Upper lobe of left lung (tissue), 6 donors: ENCODE results near the gene VPS29. TPM values are rescaled to one million over a fixed set of nuclear protein-coding genes. Genes with fewer than 3 reads are reported as not detected.

Experiments
- ATAC-seq, 2 donors: fragments of 200-7000 bp; cut with Tn5 transposase; one replicate each; pipeline ENCODE4 v1.9.1; 2022; ENCODE audit warnings: mild to moderate bottlenecking in 2 of 2, moderate library complexity in 2 of 2; ENCODE audit not compliant: low FRiP score in 2 of 2
- DNase-seq, 2 donors: peaks; one replicate each; pipeline ENCODE4 v3.0.0-alpha.2; 2019 to 2020
- H3K27ac ChIP-seq, 4 donors: fragments of 200-600 bp; sonication (generic); one replicate each; pipeline ENCODE4 v1.5.1; 2016 to 2019
- H3K27me3 ChIP-seq, 4 donors: fragments of 200-600 bp; sonication (generic); one replicate each; pipeline ENCODE4 v1.5.1; 2017 to 2019
- H3K36me3 ChIP-seq, 4 donors: fragments of 200-600 bp; sonication (generic); one replicate each; pipeline ENCODE4 v1.5.1; 2016 to 2019
- H3K4me1 ChIP-seq, 4 donors: fragments of 200-600 bp; sonication (generic); one replicate each; pipeline ENCODE4 v1.5.1; 2018 to 2019
- H3K4me3 ChIP-seq, 4 donors: fragments of 200-600 bp; sonication (generic); one replicate each; pipeline ENCODE4 v1.5.1; 2017 to 2019; ENCODE audit warnings: mild to moderate bottlenecking in 2 of 4, moderate library complexity in 1 of 4
- H3K9me3 ChIP-seq, 4 donors: fragments of 200-600 bp; sonication (generic); one replicate each; pipeline ENCODE4 v1.5.1; 2018 to 2019
- CTCF ChIP-seq, 6 experiments: fragments of 450-650 bp in 4 of 6; fragments of 200-600 bp in 2 of 6; sonication (generic) in 2 of 6; IDR thresholded peaks; one replicate each; pipeline ENCODE4 v1.5.1; 2016 to 2019; ENCODE audit warnings: antibody characterized with exemption in 6 of 6
- EP300 ChIP-seq, 4 donors: sonication (generic); formaldehyde crosslinking; IDR thresholded peaks; one replicate each; pipeline ENCODE4 v1.5.1; 2017; ENCODE audit warnings: antibody characterized with exemption in 4 of 4, control low read depth in 2 of 4
- POLR2A ChIP-seq, 4 donors: fragments of 450-650 bp; IDR thresholded peaks; one replicate each; pipeline ENCODE4 v1.5.1; 2016 to 2017; ENCODE audit warnings: antibody characterized with exemption in 4 of 4, mild to moderate bottlenecking in 2 of 4
- POLR2AphosphoS5 ChIP-seq, 2 donors: sonication (generic); formaldehyde crosslinking; IDR thresholded peaks; one replicate each; pipeline ENCODE4 v1.5.1; 2017; ENCODE audit warnings: antibody characterized with exemption in 2 of 2
- WGBS, 2 donors: methylation state at CpG; one replicate each; pipeline ENCODE4 v1.1.5; 2017 to 2018; 5-methylcytosine and 5-hydroxymethylcytosine counted together
- total RNA-seq, 6 donors: library from RNA; depleted of rRNA in 4 of 6; stranded (reverse); fragments of >200 nt in 4 of 6; gene quantifications; one replicate each; pipeline versions ENCODE4 v1.1.0 to v1.2.1, GENCODE V29; 2016 to 2021
- donor health status: DM: no; HTN: no; CAD: no; lungs with moderate emphysema.
- donor health status: DM: no; HTN: yes; CAD: no; lungs with severe emphysema.

VPS29 gene
- total RNA-seq, 6 donors from 2014 or later: 29.9 to 102 (median 86.7) TPM

GRCh38 chr12:110508071-110508586 is 6.2 kb upstream of the VPS29 start:
- ATAC-seq (no peak), DNase-seq (no peak)
- Histone ChIP-seq H3K27ac (no peak overlapping the region), H3K4me3 (no peak overlapping the region), H3K27me3 (no peaks in the 10 kb centered on the region), H3K36me3 (no peaks in the 10 kb centered on the region), H3K9me3 (no peaks in the 10 kb centered on the region), H3K4me1 (peaks cover 0 to 4% (median 2%) of the 10 kb centered on the region in 4 donors)
- TF ChIP-seq EP300 (IDR thresholded peaks at IDR 0.05): no peak
- TF ChIP-seq POLR2A (IDR thresholded peaks at IDR 0.05): no peak
- no peak for TF ChIP-seq POLR2AphosphoS5 (IDR thresholded peaks at IDR 0.05)
- no peak for TF ChIP-seq CTCF (IDR thresholded peaks at IDR 0.05)
- WGBS, 2 donors: 83 to 89% methylated on average over 4 of the region's 4 CpGs

GRCh38 chr12:110505332-110505731 is 3.4 kb upstream of the VPS29 start:
- DNase-seq (no peak), ATAC-seq (no peak)
- peaks cover 9 to 13% (median 12%) of the 10 kb centered on the region in 4 donors for H3K4me1 ChIP-seq
- H3K9me3 ChIP-seq: no peaks in the 10 kb centered on the region
- no peaks in the 10 kb centered on the region for H3K27me3 ChIP-seq
- no peak overlapping the region for H3K4me3 ChIP-seq
- no peaks in the 10 kb centered on the region for H3K36me3 ChIP-seq
- TF ChIP-seq CTCF (IDR thresholded peaks at IDR 0.05) (no peak), POLR2AphosphoS5 (IDR thresholded peaks at IDR 0.05) (no peak), POLR2A (IDR thresholded peaks at IDR 0.05) (no peak), EP300 (IDR thresholded peaks at IDR 0.05) (no peak)
- no peak overlapping the region for H3K27ac ChIP-seq
- 84% methylated on average over 3 of the region's 3 CpGs for WGBS, 2 donors

- WGBS, 2 donors: 78 to 91% methylated on average over 1 of the region's 1 CpG
- H3K36me3 ChIP-seq: peaks cover 0 to 1% (median 0%) of the 10 kb centered on the region in 4 donors
- H3K4me1 ChIP-seq: peaks cover 27 to 32% (median 30%) of the 10 kb centered on the region in 4 donors
- H3K27ac ChIP-seq: no peak overlapping the region
- no peaks in the 10 kb centered on the region for H3K27me3 ChIP-seq
- TF ChIP-seq POLR2A (IDR thresholded peaks at IDR 0.05): no peak
- TF ChIP-seq CTCF (IDR thresholded peaks at IDR 0.05): no peak
- TF ChIP-seq EP300 (IDR thresholded peaks at IDR 0.05): no peak
- ATAC-seq (no peak), DNase-seq (no peak)
- H3K9me3 ChIP-seq: no peaks in the 10 kb centered on the region
- no peak overlapping the region for H3K4me3 ChIP-seq
These were observed 1.5 kb upstream of the VPS29 start for GRCh38 chr12:110503432-110503831.

GRCh38 chr12:110501399-110501751 is 536 bp downstream of the VPS29 start:
- Histone ChIP-seq H3K27ac (peak overlapping the region; percentile 92 to 98 (median 97)), H3K9me3 (no peaks in the 10 kb centered on the region), H3K27me3 (no peaks in the 10 kb centered on the region), H3K4me1 (peaks cover 29 to 39% (median 33%) of the 10 kb centered on the region in 4 donors), H3K36me3 (peaks cover 0 to 5% (median 2%) of the 10 kb centered on the region in 4 donors), H3K4me3 (peak overlapping the region; percentile 92 to 98 (median 96))
- ATAC-seq (peak; percentile 62), DNase-seq (peak in 1 of 2 donors; percentile 57)
- 0 to 1% methylated on average over 14 to 17 of the region's 17 CpGs for WGBS, 2 donors
- peak in 1 of 2 donors; percentile 8 for TF ChIP-seq POLR2AphosphoS5 (IDR thresholded peaks at IDR 0.05)
- TF ChIP-seq CTCF (IDR thresholded peaks at IDR 0.05): no peak

GRCh38 chr12:110498984-110499706 is 2.8 kb downstream of the VPS29 start:
- Histone ChIP-seq H3K36me3 (peaks cover 5 to 27% (median 19%) of the 10 kb centered on the region in 4 donors), H3K9me3 (no peaks in the 10 kb centered on the region), H3K27ac (no peak overlapping the region), H3K27me3 (no peaks in the 10 kb centered on the region), H3K4me3 (no peak overlapping the region), H3K4me1 (peaks cover 29 to 39% (median 33%) of the 10 kb centered on the region in 4 donors)
- ATAC-seq (no peak), DNase-seq (no peak)
- 45 to 48% methylated on average over 4 of the region's 4 CpGs for WGBS, 2 donors
- TF ChIP-seq POLR2AphosphoS5 (IDR thresholded peaks at IDR 0.05): peak in 1 of 2 donors; percentile 22
- no peak for TF ChIP-seq EP300 (IDR thresholded peaks at IDR 0.05)
- TF ChIP-seq POLR2A (IDR thresholded peaks at IDR 0.05): no peak
- no peak for TF ChIP-seq CTCF (IDR thresholded peaks at IDR 0.05)
